ENCODE results near the gene CNNM1.
A peak's percentile ranks its signal among the peaks of the same experiment; 100 is the strongest.

Gene CNNM1

DNA sequence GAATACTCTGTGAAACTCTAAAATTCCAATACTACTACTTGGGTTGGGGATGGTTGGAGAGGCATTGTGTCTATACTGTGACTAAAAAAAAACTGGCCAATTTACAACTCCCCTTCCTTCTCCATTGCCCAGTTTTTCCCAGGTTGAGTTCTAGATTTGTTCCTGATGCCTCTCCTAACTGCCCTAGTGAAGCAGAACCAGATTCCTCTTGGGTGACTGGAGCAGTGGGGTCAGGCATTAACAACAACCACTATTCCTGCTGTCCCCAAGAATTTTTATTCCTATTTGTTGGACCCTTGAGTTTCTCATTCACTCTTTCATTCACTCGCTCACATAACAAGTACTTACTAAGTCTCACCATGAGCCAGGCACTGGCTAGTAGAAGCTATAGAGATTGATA lies 95.5 kb downstream of the CNNM1 start:
- no peak for DNase-seq

DNA sequence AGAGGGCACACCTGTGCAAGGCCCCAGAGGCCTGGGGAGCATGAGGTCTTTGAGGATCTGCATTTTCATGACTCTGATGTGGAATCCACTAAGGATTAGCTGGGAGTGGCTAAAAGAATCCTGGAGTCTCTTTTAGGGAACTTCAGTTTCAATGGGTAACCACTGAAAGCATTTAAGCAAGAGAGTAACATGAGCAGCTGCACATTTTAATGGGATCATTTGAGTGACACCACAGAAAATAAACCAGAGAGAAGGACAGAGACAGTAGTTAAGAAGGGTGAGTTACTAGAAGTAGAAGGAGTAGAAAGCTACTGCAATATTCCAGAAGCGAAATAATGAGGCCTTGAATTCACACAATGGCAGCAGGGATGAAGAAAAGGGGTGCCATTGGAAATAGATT lies 96.0 kb downstream of the CNNM1 start:
- no peak for DNase-seq

DNA sequence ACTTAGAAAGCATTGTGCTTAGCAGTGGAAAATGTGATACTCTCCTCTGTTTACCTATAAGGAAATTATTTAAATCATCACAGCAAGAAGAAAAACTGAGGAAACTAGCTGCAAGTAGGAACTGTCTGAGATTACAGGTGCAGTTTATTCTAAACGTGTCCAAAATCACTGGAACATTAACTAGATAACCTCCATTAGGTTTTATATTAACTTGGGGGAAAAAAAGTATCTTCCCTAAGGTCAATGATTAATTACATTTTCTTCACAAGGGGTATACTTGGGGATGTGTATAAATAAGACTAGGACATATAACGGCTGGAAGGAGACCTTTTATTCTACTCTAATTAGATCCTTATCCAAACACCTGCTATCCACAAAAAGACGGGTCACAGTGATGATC lies 97.5 kb downstream of the CNNM1 start:
- DNase-seq = no peak

DNA sequence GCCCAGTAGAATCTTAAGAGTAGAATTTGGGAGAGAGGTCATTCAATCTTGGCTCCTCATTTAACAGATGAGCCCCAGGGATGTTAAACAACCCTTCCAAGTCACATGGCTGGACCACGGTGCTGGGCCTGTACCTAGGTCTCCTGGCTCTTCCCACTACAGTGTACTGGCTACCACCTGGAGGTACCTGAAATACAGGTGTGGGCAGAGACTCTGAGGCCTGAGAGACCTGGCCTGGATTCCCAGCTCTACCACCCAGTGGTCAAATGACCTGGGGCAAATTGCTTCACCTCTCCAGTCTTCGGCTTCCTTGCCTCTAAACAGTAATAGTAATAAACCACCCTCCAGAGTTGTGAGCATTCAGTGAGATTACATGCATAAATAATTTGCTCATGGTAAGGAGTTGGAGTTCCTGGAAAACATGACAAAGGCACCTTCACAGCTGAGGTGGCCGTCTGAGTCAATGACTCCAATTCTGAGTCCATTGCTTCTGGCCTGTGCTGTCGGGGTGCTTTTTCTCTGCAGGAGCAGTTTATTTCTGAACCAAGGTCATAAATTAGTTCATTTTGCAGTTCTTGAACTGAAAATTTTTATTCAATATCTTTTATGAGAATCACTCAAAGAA lies 98.5 kb downstream of the CNNM1 start:
- DNase-seq = no peak

DNA sequence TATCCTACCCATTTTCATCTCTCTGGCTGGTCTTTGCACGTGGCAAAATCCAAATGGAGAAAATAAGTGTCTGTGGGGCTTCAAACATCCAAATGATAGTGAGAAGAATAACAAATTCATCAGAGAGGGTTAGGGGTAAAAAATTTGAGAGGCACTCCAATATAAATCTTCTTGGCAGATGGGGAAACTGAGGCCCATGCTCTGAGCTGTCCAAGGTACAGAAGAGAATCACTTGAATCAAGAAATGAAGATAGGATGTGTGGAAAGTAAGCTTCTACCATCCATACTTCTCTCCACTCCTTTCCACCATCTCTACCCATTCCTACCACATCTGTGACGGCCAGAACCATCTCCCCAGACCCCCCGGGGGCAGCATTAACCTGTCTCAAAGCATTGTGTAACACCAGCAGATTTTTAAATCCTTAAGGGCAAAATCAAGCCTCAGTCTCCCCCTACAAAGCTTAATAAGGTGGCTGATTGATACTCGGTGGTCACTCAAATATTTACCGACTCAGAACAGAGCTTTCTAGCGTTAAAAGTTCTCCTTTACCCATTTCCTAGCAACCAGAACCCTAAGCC lies 100.5 kb downstream of the CNNM1 start:
- no peak for DNase-seq

DNA sequence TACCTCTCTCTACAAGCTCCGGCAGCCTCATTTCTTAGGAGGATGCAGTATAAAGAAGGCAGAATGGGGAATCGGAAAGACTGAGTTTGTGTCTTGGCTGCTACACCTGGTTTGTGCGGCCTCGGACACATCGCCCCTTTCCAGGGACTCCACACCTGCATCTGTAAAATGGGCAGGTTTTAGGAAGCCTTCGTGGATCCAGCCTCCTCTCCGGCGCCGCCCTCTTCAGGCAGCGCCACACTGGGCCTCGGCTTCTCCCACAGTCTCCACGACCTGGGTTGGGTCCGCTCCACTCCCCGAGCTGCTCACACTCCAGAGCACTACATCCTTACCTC lies 100.9 kb downstream of the CNNM1 start:
- no peak for DNase-seq

DNA sequence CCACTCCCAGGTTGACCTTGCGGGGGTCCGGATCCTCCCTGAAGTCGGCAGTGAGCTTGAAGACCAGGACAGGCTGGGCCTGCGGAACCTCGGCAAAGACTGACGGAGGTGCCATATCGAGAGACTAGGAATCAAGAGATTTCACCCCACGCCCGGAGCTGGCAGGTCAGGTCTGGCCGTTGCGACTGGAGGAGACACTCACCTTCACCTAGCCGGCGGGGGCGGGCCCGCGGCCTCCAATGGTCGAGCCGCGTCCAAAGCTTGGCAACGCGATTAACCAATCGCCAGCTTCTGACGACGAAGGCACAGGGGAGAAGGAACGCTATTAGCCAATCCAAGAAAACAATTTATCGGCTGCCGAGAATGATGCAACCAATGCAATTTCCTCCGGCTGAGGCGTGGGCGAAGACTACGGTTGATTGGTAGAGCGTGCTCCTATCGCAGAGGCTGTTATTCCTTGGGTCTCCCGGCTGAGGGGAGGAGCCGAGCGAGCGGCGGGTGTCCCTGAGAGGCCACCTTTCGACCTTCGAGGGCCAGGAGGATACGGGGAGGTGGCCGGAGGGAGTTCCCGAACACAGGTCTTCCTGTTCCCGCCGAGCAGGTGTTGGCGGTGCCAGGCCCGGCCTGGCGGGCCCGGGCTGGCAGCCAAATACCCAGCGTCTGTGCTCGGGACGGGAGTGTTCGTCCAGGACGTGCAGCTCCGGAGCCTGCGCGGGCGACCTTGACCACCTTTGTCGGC lies 101.5 kb downstream of the CNNM1 start, which contains the start of gene GOT1:
Gene GOT1, minus strand, starts transcription at position 174 of the 739 bp plus-strand sequence. Its CDS starts 59 bp downstream, at position 115.
- DNase-seq = peak; percentile 76 to 92

DNA sequence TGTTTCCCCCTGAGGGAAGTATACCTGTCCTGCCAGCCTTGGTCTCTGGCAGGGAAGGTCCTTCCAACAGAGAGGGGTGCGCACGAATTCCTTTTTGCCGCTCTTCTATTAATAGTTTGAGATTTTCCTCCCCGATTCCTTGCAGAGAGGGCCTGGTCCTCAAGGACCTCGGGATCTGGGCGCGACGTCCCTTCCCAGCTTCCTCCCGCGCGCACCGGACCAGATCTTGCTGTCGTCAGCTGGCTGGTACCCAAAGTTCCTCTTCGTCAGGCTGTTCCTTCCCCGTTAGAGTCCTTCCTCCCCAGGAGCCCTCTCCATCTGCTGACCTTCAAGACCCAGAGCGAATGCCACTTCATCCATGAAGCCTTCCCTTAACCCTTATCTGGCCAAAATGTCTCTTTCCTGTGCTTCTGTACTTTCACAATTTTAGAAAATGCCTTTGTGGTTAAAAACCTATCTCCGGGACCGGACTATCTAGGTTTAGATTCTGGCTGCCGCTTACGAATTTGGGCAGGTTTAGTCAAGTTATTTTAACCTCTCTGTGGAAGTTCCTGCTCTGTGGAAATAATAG lies 102.1 kb downstream of the CNNM1 start:
- peak in 1 of 2 experiments; percentile 8 for DNase-seq

DNA sequence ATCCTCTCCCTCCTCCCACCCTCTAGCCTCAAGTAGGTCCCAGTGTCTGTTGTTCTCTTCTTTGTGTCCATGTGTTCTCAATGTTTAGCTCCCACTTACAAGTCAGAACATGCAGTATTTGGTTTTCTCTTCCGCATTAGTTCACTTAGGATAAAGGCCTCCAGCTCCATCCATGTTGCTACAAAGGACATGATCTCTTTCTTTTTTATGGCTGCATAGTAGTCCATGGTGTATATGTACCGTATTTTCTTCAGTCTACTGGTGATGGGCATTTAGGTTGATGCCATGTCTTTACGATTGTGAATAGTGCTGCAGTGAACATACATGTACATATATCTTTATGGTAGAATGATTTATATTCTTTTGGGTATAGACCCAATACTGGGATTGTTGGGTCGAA lies 102.9 kb downstream of the CNNM1 start:
- no peak for DNase-seq

DNA sequence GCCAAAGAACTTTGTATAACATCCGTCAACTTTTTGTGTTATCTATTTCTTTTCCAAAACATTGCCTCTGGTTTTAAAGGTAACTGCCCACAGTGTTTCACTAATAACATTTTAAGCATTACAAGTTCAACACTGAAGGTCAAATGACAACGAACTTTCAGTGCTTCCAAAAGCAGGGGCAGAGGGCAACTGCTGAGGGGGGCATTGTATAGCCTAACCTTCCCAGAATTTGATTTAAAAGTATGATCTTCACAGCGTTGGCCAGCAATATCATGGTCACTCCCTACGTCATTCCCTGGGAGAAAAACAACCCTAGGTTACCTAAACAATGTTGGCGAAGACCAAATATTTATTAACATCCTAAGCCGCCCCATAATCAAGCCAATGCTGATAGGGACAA lies 103.7 kb downstream of the CNNM1 start:
- DNase-seq = no peak

DNA sequence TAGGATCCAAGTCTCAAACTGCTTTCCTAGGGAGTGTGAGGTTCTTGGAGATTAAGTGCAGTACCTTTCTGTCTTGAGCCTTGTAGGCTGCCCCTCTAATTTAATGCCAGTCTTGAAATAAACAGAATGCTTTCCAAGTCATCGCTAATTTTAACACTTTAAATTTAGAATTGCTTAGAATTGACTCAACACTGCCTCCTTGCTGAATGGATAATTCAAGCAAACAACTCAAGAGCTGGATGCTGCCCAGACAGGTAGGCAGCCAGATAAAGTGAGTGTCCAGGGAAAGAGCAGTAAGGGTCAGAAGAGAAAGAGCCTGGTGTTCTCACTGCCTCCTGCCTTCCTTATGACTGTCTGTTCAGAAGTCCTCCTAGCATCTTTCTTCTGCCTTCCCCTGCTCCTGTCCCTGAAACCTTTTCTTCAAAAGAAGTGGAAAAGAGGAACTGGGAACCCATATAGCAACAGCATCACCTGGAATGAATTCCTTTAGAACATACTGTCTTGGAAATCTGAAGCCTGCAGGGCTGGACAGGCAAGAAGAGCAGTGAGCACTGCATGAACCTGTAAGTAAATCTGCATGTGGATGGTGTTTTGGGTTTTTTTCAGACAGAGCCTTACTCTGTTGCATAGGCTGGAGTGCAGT lies 104.3 kb downstream of the CNNM1 start:
- no peak for DNase-seq

DNA sequence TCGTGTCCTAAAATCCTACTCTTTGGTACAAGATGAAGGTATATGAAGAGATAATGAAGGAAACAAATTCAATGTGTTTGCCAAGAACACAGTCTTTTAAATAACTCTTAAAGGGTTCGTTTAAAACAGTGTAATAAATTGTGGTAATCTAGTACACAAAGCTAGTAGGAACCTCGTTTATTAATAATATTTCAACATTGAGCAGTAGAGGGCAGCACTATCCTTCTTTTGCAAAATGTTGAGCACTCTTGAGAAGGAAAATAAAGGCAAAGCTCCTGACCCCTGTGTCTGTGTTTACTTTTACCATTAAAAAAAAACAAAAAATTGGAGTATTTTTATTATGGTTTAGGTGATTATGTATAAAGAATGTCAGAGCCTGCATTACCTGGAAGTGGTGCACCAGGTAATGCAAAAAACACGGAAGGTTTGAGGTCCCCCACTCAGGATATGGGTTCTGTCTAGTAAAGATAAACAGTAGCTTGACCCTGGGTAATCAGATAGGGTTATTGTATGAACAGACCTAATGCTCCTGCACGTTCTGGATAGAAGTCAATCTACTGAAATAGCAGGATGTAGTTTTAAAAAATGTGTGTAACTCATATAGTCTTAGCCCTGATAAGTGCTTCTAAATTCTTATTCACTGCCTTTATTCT lies 107.0 kb downstream of the CNNM1 start:
- peak in 1 of 2 experiments; percentile 28 for DNase-seq

DNA sequence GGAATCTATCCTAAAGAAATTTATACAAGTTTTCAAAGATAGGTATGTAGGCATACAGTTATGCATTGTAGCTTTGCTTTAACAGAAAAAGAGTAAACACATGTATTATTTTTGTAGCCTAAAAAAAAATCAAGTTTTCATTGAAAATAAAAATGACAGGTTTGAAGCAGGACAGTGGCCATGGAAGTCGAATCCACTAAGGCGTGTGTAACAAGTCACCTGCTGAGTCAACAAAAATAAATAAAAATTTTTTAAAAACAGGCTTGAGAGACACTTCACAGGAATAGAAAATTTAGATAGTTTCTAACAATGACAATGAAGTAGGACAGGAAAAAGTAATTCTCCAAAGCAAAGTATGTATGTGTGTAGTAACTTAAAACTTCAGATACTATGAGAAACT lies 109.7 kb downstream of the CNNM1 start:
- DNase-seq = no peak

DNA sequence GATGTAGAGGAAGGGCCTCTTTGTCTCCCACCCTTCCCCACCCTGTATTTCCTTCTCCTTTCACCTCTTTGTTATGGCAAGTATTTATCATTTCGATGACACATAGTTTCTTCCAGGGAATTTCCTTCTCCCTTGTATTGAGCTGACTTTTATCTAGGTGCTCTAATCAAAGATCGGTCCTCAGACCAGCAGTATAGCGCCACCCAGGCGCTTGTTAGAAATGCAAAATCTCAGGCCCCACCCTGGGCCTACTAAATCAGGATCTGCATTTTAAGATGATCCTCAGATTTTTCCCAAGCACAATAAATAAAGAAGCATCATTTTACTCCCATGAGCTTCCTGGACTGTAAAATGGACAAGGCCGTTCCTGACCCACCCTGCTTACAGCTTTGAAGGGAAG lies 113.2 kb downstream of the CNNM1 start:
- no peak for DNase-seq

DNA sequence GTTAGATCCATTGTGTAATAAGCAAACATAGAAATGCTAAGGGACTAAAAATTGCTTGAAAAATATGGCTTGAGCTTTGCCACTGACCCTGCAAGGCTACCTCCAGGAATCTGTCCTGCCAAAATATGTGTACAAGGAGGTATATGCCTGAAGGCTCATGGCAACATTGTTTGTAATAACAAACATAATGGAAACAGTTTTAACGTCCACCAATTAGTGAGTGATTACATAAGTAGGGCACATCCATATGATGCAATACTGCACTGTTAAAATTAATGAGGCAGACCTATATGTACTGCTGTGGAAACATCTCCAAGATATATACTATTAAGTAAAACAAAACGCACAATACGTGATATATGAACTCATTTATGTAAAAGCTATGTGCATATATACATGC lies 114.3 kb downstream of the CNNM1 start:
- no peak for DNase-seq
